Measurements from ENCODE around the gene HMOX2.

Gene HMOX2

GRCh38 chr16:4467916-4468315 is 8.3 kb upstream of the HMOX2 start:
- Histone ChIP-seq H3K36me3 (ENCODE audit: control insufficient read depth in 1 of 2, insufficient read depth in 2 of 2, low read length in 2 of 2) (peaks cover 17 to 35% of the 10 kb centered on the region in 2 donors), H3K27ac (ENCODE audit: low read length) (no peak overlapping the region), H3K4me3 (ENCODE audit: low read depth in 1 of 2, low read length in 2 of 2) (no peak overlapping the region)

DNA sequence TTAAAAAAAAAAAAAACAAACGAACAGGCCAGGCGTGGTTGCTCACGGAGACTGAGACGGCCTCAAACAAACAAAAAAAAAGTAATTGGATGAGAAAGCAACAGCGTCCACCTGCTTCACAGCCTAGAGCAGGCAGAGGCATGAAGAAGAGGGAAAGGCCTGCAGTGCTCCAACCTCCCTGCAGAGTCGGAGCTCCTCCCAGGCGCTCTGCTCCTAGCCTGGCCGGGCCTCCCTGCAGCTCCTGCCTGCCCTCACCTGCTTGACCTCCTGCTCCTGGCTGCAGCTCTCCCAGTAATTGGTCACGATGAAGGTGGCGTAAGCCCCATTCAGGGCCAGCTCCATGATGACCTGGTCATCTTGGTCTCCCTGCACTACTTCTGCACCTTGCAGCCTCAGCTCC is 7.2 kb upstream of the HMOX2 start:
- no peaks in the 10 kb centered on the region for H3K9me3 ChIP-seq (ENCODE audit: control insufficient read depth in 1 of 2, low read length in 2 of 2)
- H3K27ac ChIP-seq (ENCODE audit: low read length): no peak overlapping the region
- H3K36me3 ChIP-seq (ENCODE audit: control insufficient read depth in 1 of 2, insufficient read depth in 2 of 2, low read length in 2 of 2): peaks cover 9 to 25% of the 10 kb centered on the region in 2 donors
- H3K27me3 ChIP-seq (ENCODE audit: low read depth, low read length): no peaks in the 10 kb centered on the region
- H3K4me3 ChIP-seq (ENCODE audit: low read depth in 1 of 2, low read length in 2 of 2): no peak overlapping the region
- peaks cover 0 to 5% of the 10 kb centered on the region in 2 donors for H3K4me1 ChIP-seq (ENCODE audit: control insufficient read depth in 1 of 2, insufficient read depth in 2 of 2, low read length in 2 of 2)

More at GRCh38 chr16:4467916-4468315, 8.3 kb upstream of the HMOX2 start:
- Histone ChIP-seq H3K9me3 (ENCODE audit: control insufficient read depth in 1 of 2, low read length in 2 of 2) (no peaks in the 10 kb centered on the region), H3K4me1 (ENCODE audit: control insufficient read depth in 1 of 2, insufficient read depth in 2 of 2, low read length in 2 of 2) (no peaks in the 10 kb centered on the region), H3K27me3 (ENCODE audit: low read depth, low read length) (no peaks in the 10 kb centered on the region)

GRCh38 chr16:4471869-4472268 is 4.3 kb upstream of the HMOX2 start:
- Histone ChIP-seq H3K27me3 (ENCODE audit: low read depth, low read length) (no peaks in the 10 kb centered on the region), H3K9me3 (ENCODE audit: control insufficient read depth in 1 of 2, low read length in 2 of 2) (no peaks in the 10 kb centered on the region)

GRCh38 chr16:4472880-4473279 is 3.3 kb upstream of the HMOX2 start:
- Histone ChIP-seq H3K27ac (ENCODE audit: low read length) (no peak overlapping the region), H3K4me3 (ENCODE audit: low read depth in 1 of 2, low read length in 2 of 2) (no peak overlapping the region), H3K9me3 (ENCODE audit: control insufficient read depth in 1 of 2, low read length in 2 of 2) (no peaks in the 10 kb centered on the region), H3K4me1 (ENCODE audit: control insufficient read depth in 1 of 2, insufficient read depth in 2 of 2, low read length in 2 of 2) (peaks cover 4 to 17% of the 10 kb centered on the region in 2 donors), H3K27me3 (ENCODE audit: low read depth, low read length) (no peaks in the 10 kb centered on the region), H3K36me3 (ENCODE audit: control insufficient read depth in 1 of 2, insufficient read depth in 2 of 2, low read length in 2 of 2) (peaks cover 0 to 7% of the 10 kb centered on the region in 2 donors)

More at GRCh38 chr16:4471869-4472268, 4.3 kb upstream of the HMOX2 start:
- Histone ChIP-seq H3K4me1 (ENCODE audit: control insufficient read depth in 1 of 2, insufficient read depth in 2 of 2, low read length in 2 of 2) (peaks cover 4 to 12% of the 10 kb centered on the region in 2 donors), H3K4me3 (ENCODE audit: low read depth in 1 of 2, low read length in 2 of 2) (no peak overlapping the region), H3K27ac (ENCODE audit: low read length) (no peak overlapping the region), H3K36me3 (ENCODE audit: control insufficient read depth in 1 of 2, insufficient read depth in 2 of 2, low read length in 2 of 2) (peaks cover 2 to 8% of the 10 kb centered on the region in 2 donors)

DNA sequence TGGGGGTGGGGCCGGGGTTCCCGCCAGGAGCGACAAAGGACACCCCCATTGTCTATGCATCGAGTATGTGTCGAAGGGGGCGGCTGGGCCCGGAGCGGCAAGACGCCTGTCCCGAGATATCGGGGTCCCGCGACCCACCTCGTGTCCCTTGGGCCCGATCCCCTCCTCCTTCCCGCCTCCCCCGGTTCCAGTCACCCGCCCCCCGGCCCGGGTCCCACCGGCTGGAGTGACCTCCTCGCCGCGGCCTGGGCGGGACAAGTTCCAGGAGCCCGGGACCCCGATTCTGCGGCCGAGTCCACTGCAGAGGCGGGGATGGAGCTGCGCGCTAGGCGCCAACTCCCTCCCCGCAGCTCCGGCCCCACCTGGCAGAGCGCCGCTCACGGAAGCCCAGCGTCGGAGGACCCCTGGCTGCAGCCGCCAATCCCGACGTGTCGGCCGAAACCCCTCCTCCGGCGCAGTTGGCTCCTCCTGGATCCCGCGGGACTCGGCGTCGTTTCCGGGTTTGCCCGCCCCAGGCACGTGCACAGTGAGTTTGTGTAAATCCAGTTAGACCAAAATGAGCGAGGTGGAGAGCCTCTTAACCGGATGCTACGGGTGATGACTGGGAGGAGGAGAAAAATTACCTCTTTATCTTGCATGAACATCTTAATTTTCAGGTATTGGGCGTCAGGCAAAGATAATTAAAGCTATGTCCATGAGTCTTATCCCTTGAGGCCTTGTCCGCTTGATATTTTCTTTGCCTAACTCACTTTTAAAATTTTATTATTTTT is 1.8 kb upstream of the HMOX2 start, which contains the start of gene NMRAL1:
TSS of gene NMRAL1 (minus strand) at position 434 of the 770 bp plus-strand sequence. CDS start 493 bp downstream, outside the sequence.
- Histone ChIP-seq H3K9me3 (ENCODE audit: control insufficient read depth in 1 of 2, low read length in 2 of 2) (no peaks in the 10 kb centered on the region), H3K4me1 (ENCODE audit: control insufficient read depth in 1 of 2, insufficient read depth in 2 of 2, low read length in 2 of 2) (peaks cover 4 to 17% of the 10 kb centered on the region in 2 donors), H3K36me3 (ENCODE audit: control insufficient read depth in 1 of 2, insufficient read depth in 2 of 2, low read length in 2 of 2) (peaks cover 0 to under 1% of the 10 kb centered on the region in 2 donors), H3K4me3 (ENCODE audit: low read depth in 1 of 2, low read length in 2 of 2) (peak within 1 kb of the TSS; percentile 59 to 76), H3K27ac (ENCODE audit: low read length) (no peak within 1 kb of the TSS), H3K27me3 (ENCODE audit: low read depth, low read length) (no peaks in the 10 kb centered on the region)

DNA sequence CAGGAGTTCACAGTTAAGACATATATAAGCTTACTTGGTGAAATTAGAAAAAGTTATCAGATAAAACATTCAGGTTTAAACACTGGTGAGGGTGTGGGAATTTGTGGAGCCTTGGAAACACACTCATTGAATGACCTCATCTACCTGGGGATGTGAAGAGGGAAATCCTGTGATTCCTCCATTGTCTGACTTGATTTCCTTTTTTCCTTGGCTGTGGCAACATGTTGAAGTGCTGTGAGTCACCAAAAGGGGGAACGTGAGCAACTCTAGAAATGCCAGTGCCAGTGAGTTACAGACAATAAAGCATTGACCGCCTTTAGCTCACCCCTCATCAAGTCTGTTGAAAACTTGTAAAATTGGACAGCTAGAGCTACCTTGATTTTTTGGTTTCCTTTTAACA is 1.8 kb downstream of the HMOX2 start:
- Histone ChIP-seq H3K4me3 (ENCODE audit: low read depth in 1 of 2, low read length in 2 of 2) (no peak overlapping the region), H3K4me1 (ENCODE audit: control insufficient read depth in 1 of 2, insufficient read depth in 2 of 2, low read length in 2 of 2) (peaks cover 4 to 17% of the 10 kb centered on the region in 2 donors), H3K9me3 (ENCODE audit: control insufficient read depth in 1 of 2, low read length in 2 of 2) (no peaks in the 10 kb centered on the region), H3K36me3 (ENCODE audit: control insufficient read depth in 1 of 2, insufficient read depth in 2 of 2, low read length in 2 of 2) (no peaks in the 10 kb centered on the region), H3K27ac (ENCODE audit: low read length) (no peak overlapping the region), H3K27me3 (ENCODE audit: low read depth, low read length) (no peaks in the 10 kb centered on the region)

DNA sequence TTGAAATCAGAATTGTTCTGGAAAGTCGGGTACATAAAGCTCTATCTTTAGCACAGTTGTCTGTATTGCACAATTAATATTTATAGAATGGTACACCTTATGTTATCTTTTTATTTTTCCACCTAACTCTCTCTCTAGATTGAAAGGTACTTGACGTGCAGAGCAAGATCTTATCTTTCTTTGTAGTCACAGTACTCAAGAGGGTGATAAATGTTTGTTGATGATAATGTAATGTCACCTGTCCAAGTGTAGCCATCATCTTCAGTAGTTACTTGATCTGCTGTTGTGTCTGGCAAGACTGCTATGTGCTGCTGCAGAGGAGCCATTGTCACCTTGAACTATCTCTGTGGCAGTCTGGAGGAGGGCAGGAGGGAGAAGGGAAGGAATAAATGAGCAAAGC is 5.3 kb downstream of the HMOX2 start:
- Histone ChIP-seq H3K36me3 (ENCODE audit: control insufficient read depth in 1 of 2, insufficient read depth in 2 of 2, low read length in 2 of 2) (peaks cover 0 to 7% of the 10 kb centered on the region in 2 donors), H3K4me1 (ENCODE audit: control insufficient read depth in 1 of 2, insufficient read depth in 2 of 2, low read length in 2 of 2) (peaks cover 0 to 6% of the 10 kb centered on the region in 2 donors), H3K9me3 (ENCODE audit: control insufficient read depth in 1 of 2, low read length in 2 of 2) (no peaks in the 10 kb centered on the region), H3K27me3 (ENCODE audit: low read depth, low read length) (no peaks in the 10 kb centered on the region), H3K4me3 (ENCODE audit: low read depth in 1 of 2, low read length in 2 of 2) (no peak overlapping the region), H3K27ac (ENCODE audit: low read length) (no peak overlapping the region)

- H3K4me3 ChIP-seq (ENCODE audit: low read depth in 1 of 2, low read length in 2 of 2): no peak overlapping the region
- peaks cover 0 to 4% of the 10 kb centered on the region in 2 donors for H3K4me1 ChIP-seq (ENCODE audit: control insufficient read depth in 1 of 2, insufficient read depth in 2 of 2, low read length in 2 of 2)
- peaks cover 0 to 11% of the 10 kb centered on the region in 2 donors for H3K36me3 ChIP-seq (ENCODE audit: control insufficient read depth in 1 of 2, insufficient read depth in 2 of 2, low read length in 2 of 2)
- H3K27me3 ChIP-seq (ENCODE audit: low read depth, low read length): no peaks in the 10 kb centered on the region
- no peaks in the 10 kb centered on the region for H3K9me3 ChIP-seq (ENCODE audit: control insufficient read depth in 1 of 2, low read length in 2 of 2)
- no peak overlapping the region for H3K27ac ChIP-seq (ENCODE audit: low read length)
Observed at GRCh38 chr16:4481963-4482362, 5.8 kb downstream of the HMOX2 start.

- H3K9me3 ChIP-seq (ENCODE audit: control insufficient read depth in 1 of 2, low read length in 2 of 2): no peaks in the 10 kb centered on the region
- H3K27ac ChIP-seq (ENCODE audit: low read length): no peak overlapping the region
- H3K4me1 ChIP-seq (ENCODE audit: control insufficient read depth in 1 of 2, insufficient read depth in 2 of 2, low read length in 2 of 2): no peaks in the 10 kb centered on the region
- peaks cover 0 to 19% of the 10 kb centered on the region in 2 donors for H3K36me3 ChIP-seq (ENCODE audit: control insufficient read depth in 1 of 2, insufficient read depth in 2 of 2, low read length in 2 of 2)
- H3K4me3 ChIP-seq (ENCODE audit: low read depth in 1 of 2, low read length in 2 of 2): no peak overlapping the region
- H3K27me3 ChIP-seq (ENCODE audit: low read depth, low read length): no peaks in the 10 kb centered on the region
Observed at GRCh38 chr16:4486126-4486893, 10.1 kb downstream of the HMOX2 start.

DNA sequence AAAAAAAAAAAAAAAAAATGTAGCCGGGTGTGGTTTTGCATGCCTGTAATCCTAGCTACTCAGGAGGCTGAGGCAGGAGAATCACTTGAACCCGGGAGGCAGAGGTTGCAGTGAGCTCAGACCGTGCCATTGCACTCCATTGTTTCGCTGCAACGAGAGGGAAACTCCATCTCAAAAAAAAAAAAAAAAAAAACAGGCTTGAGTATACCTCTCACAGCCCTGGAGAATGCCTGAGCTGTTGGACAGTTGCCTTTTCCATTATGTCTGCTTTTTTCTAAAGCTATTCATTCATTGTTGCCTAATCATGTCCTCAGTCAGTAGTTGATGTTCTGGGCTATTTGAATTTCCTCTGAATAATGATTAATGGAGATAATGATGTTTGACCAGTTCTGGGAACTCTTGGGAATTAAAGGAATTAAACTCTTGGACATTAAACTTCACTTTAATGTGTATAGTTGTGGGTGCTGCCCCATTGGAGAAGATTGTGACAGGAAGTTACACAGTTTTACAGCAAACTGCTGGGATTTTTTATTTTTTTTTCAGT is 11.8 kb downstream of the HMOX2 start:
- Histone ChIP-seq H3K27ac (ENCODE audit: low read length) (no peak overlapping the region), H3K4me3 (ENCODE audit: low read depth in 1 of 2, low read length in 2 of 2) (no peak overlapping the region), H3K9me3 (ENCODE audit: control insufficient read depth in 1 of 2, low read length in 2 of 2) (no peaks in the 10 kb centered on the region), H3K27me3 (ENCODE audit: low read depth, low read length) (no peaks in the 10 kb centered on the region), H3K4me1 (ENCODE audit: control insufficient read depth in 1 of 2, insufficient read depth in 2 of 2, low read length in 2 of 2) (no peaks in the 10 kb centered on the region), H3K36me3 (ENCODE audit: control insufficient read depth in 1 of 2, insufficient read depth in 2 of 2, low read length in 2 of 2) (peaks cover 0 to 19% of the 10 kb centered on the region in 2 donors)

GRCh38 chr16:4488499-4488967 is 12.3 kb downstream of the HMOX2 start:
- no peak overlapping the region for H3K4me3 ChIP-seq (ENCODE audit: low read depth in 1 of 2, low read length in 2 of 2)
- no peaks in the 10 kb centered on the region for H3K27me3 ChIP-seq (ENCODE audit: low read depth, low read length)
- no peak overlapping the region for H3K27ac ChIP-seq (ENCODE audit: low read length)
- no peaks in the 10 kb centered on the region for H3K4me1 ChIP-seq (ENCODE audit: control insufficient read depth in 1 of 2, insufficient read depth in 2 of 2, low read length in 2 of 2)
- peaks cover 0 to 19% of the 10 kb centered on the region in 2 donors for H3K36me3 ChIP-seq (ENCODE audit: control insufficient read depth in 1 of 2, insufficient read depth in 2 of 2, low read length in 2 of 2)
- H3K9me3 ChIP-seq (ENCODE audit: control insufficient read depth in 1 of 2, low read length in 2 of 2): no peaks in the 10 kb centered on the region

Measured in muscle layer of duodenum (tissue), 2 donors.